ENCODE data around the gene EPB41L4A.
"Not testable (repeated sequence)": the region's sequence is repeated elsewhere in the genome, so short reads cannot be mapped to it uniquely, and the experiment has no call there.

- not testable (repeated sequence) for TF ChIP-seq CTCF (IDR thresholded peaks at IDR 0.05; ENCODE audit: insufficient read depth, low read length); POLR2AphosphoS5 (IDR thresholded peaks at IDR 0.05; ENCODE audit: low read depth); REST (IDR thresholded peaks at IDR 0.05; ENCODE audit: insufficient replicate concordance, low read depth)
These were observed 47.2 kb upstream of the EPB41L4A start for GRCh38 chr5:112466261-112466660.

Measured in HL-60 (cell line).